Spinal cord (tissue), 10 donors: ENCODE data around the gene GNAZ. TPM values are rescaled to one million over a fixed set of nuclear protein-coding genes. Genes with fewer than 3 reads are reported as not detected.

Experiments used
- DNase-seq, 6 donors: peaks; one replicate each; pipeline versions ENCODE4 v3.0.0 to v3.0.0-alpha.2; 2013 to 2015; ENCODE audit warnings: low spot score in 6 of 6, low read depth in 4 of 6
- H3K27ac ChIP-seq: one replicate; pipeline ENCODE4 v1.5.1; 2013; ENCODE audit warnings: low read depth, low read length, control low read depth
- H3K27me3 ChIP-seq: one replicate; pipeline ENCODE4 v1.6.1; 2013; ENCODE audit warnings: low read length; ENCODE audit not compliant: control insufficient read depth, insufficient read depth
- H3K36me3 ChIP-seq: one replicate; pipeline ENCODE4 v1.6.1; 2013; ENCODE audit warnings: low read length; ENCODE audit not compliant: control insufficient read depth, insufficient read depth
- H3K4me1 ChIP-seq: one replicate; pipeline ENCODE4 v1.6.1; 2013; ENCODE audit warnings: low read length; ENCODE audit not compliant: control insufficient read depth, insufficient read depth
- H3K4me3 ChIP-seq: one replicate; pipeline ENCODE4 v1.5.1; 2013; ENCODE audit warnings: low read depth, low read length, control low read depth
- H3K9me3 ChIP-seq: one replicate; pipeline ENCODE4 v1.6.1; 2013; ENCODE audit warnings: low read length; ENCODE audit not compliant: control insufficient read depth, insufficient read depth
- WGBS: methylation state at CpG from one replicate; pipeline ENCODE4 v1.1.5; 2013; ENCODE audit warnings: missing lambda C conversion rate; ENCODE audit not compliant: insufficient coverage; 5-methylcytosine and 5-hydroxymethylcytosine counted together
- polyA plus RNA-seq, 2 donors: library from polyadenylated mRNA; unstranded; fragments of 120-200 nt; gene quantifications; one replicate each; pipeline ENCODE4 v1.2.1, GENCODE V29; 2013; ENCODE audit not compliant: insufficient read length in 2 of 2
- total RNA-seq, 2 donors: library from RNA; depleted of rRNA in 1 of 2; stranded (reverse); fragments of 120-200 nt in 1 of 2; fragments of >200 nt in 1 of 2; gene quantifications; one replicate each; pipeline versions ENCODE4 v1.2.3 to v1.2.4, GENCODE V29; 2013 to 2014
- donor health status: healthy.

The GNAZ gene
- total and polyA plus RNA-seq, 4 donors = 33.3 to 77.9 (median 59.0) TPM

DNA sequence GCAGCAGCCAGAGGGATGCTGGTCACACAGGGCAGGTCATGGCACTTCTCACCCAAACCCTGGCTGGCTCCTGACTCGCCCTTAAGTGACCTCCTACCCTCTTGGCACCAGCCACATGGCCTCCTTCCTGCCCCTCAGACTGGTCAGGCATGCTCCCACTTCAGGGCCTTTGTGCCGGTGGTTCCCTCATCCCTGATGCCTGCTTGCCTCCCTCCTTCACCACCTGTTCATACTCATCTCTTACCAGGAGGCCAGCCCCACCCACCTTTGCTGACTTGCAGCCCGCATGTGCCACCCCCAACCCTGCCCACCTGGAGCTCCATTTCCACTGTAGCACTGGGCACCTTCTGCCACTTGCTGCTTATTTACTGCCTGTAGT is 20.1 kb downstream of the GNAZ start:
- Histone ChIP-seq H3K4me3 (no peak overlapping the region), H3K36me3 (peaks cover 49% of the 10 kb centered on the region), H3K27me3 (no peaks in the 10 kb centered on the region), H3K27ac (no peak overlapping the region), H3K9me3 (no peaks in the 10 kb centered on the region), H3K4me1 (peaks cover 48% of the 10 kb centered on the region)
- 86% methylated on average over 3 of the region's 3 CpGs for WGBS
- DNase-seq = no peak

- peaks cover 49% of the 10 kb centered on the region for H3K4me1 ChIP-seq
- no peak overlapping the region for H3K4me3 ChIP-seq
- no peak overlapping the region for H3K27ac ChIP-seq
- WGBS = 100% methylated on average over 1 of the region's 2 CpGs
- H3K36me3 ChIP-seq = peaks cover 51% of the 10 kb centered on the region
- DNase-seq = no peak
- H3K9me3 ChIP-seq = no peaks in the 10 kb centered on the region
- no peaks in the 10 kb centered on the region for H3K27me3 ChIP-seq
Observed at GRCh38 chr22:23091760-23092159, 21.4 kb downstream of the GNAZ start.

DNA sequence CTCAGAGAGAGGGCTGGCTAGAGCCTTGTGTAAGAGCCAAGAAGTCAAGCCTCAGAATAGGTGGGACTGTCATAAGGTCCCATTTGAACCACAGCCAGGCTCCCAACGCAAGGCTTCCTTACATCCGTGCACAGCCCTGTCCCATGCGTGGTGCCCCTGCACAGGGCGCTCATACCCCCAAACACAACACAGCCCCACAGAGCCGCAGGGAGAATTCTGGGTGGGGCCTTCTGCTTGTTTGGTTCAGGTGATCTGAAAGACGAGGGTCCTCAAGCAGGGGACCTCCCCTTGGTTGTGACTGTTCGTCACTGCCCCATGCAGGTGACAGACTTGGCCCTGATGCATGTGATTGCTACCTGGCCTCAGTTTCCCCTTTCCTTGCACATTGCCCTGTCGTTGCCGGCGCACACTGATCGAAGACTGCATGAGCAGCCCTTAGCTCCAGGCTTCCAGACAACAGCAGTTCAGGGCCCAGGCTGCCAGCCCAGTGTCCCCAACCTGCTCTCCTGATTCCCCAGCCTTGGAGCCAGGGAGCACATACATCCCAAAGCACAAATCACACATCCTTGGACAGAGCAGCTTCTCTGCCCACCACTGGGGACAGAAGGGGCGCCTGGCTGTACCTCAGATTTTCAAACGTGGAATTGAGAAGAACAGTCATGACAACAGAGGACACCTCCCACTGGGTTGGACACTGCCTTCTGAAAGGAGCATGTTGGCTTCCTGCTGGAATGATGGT is 22.1 kb downstream of the GNAZ start:
- Histone ChIP-seq H3K4me1 (peaks cover 55% of the 10 kb centered on the region), H3K4me3 (no peak overlapping the region), H3K27ac (no peak overlapping the region), H3K9me3 (no peaks in the 10 kb centered on the region), H3K27me3 (no peaks in the 10 kb centered on the region), H3K36me3 (peaks cover 57% of the 10 kb centered on the region)
- no peak for DNase-seq
- WGBS = 95% methylated on average over 10 of the region's 13 CpGs

DNA sequence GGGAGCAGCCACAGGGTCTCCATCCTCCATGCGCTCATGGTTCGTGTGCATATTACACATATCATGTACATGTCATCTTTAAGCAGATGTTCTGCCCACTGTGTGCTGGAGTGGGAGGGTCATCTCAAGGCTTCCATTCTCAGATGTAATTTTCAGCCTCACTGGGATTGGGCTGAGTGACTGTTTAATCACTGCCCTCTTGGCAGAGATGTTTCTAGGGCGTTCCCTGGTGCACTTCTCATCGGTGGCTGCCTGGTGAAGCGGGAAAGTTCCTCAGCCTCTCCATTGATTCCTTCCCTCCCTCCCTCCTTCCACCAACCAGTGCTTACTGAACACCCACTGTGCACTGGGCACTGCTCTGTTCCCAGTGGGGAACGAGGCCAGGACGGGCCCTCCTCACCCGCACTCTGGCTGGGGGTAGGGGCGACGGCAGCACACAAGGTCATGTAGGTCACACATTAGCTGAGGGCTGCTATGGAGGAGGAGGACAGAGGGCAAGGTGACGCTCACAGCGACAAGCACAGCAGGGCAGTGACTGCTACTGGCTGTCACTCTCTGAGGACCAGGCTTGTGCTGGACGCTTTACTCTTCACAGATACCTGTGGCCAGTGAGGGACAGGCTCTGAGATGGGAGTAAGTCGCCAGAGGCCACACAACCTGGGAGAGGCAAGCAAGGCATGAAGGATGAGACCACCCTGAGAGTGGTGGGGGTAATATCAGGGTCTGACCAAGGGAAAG is 22.9 kb downstream of the GNAZ start:
- no peaks in the 10 kb centered on the region for H3K27me3 ChIP-seq
- no peak overlapping the region for H3K27ac ChIP-seq
- WGBS = 59% methylated on average over 12 of the region's 14 CpGs
- H3K4me3 ChIP-seq = no peak overlapping the region
- no peaks in the 10 kb centered on the region for H3K9me3 ChIP-seq
- peaks cover 64% of the 10 kb centered on the region for H3K36me3 ChIP-seq
- H3K4me1 ChIP-seq = peaks cover 63% of the 10 kb centered on the region
- DNase-seq = peak in 1 of 6 donors; percentile 21

- DNase-seq = no peak
- Histone ChIP-seq H3K4me3 (no peak overlapping the region), H3K9me3 (no peaks in the 10 kb centered on the region), H3K27ac (no peak overlapping the region), H3K36me3 (peaks cover 63% of the 10 kb centered on the region), H3K27me3 (no peaks in the 10 kb centered on the region), H3K4me1 (peaks cover 68% of the 10 kb centered on the region)
- WGBS = 73% methylated on average over 9 of the region's 9 CpGs
Observed at GRCh38 chr22:23094260-23094659, 23.9 kb downstream of the GNAZ start.

DNA sequence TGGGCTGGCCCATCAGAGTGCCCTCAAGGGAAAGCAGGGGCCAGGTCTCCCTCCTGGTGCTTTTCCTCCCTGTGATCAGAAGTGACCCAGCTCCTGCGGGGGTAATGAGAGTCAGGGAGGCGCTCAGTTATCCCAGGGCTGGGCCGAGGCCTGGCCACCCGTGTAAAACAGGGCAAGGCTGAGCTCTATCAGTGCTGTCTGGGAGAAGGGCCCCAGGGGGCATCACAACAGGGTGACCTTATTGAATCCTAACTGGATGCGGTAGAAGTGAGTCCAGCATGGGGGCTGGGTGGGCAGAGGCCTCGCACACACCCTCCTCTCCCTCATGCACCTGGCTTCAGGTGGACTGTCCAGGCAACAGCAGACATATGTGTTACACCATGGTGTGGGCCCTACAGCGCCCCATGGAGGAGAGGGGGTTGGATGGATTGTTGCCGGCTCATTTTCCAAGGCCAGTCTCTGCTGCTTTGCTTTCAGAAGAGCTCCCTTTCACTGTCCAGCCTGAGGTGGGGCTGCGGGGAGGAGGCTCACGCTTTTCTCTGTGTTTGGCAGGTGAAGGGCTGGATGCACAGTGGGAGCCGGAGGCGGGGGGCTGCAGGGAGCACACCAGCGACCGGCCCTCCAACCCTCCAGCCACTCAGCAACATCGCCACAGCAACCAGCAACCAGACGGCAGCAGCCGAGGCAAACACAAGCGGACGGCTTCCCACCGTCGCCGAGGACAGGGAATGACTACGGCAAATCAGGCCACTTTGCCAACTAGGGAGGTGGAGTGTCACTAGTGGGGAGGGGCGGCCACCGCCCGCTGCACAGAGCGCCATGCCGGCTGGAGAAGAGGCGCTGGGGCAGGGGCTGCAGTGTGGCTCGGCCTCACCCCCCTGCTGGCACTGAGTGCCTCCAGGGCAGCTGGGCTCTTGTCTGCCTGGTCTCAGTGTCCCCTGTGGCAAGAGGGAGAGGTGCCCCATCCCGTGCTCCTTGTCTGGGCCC is 24.7 kb downstream of the GNAZ start:
- 25% methylated on average over 28 of the region's 31 CpGs for WGBS
- H3K27me3 ChIP-seq = no peaks in the 10 kb centered on the region
- H3K4me3 ChIP-seq = no peak overlapping the region
- peaks cover 65% of the 10 kb centered on the region for H3K36me3 ChIP-seq
- peak in 2 of 6 donors; percentile 36 to 55 for DNase-seq
- no peak overlapping the region for H3K27ac ChIP-seq
- H3K4me1 ChIP-seq = peaks cover 75% of the 10 kb centered on the region
- no peaks in the 10 kb centered on the region for H3K9me3 ChIP-seq

GRCh38 chr22:23095733-23096342 is 25.5 kb downstream of the GNAZ start:
- H3K27me3 ChIP-seq = no peaks in the 10 kb centered on the region
- H3K36me3 ChIP-seq = peaks cover 72% of the 10 kb centered on the region
- H3K9me3 ChIP-seq = no peaks in the 10 kb centered on the region
- H3K4me3 ChIP-seq = no peak overlapping the region
- DNase-seq = no peak
- 89% methylated on average over 45 of the region's 45 CpGs for WGBS
- no peak overlapping the region for H3K27ac ChIP-seq
- peaks cover 83% of the 10 kb centered on the region for H3K4me1 ChIP-seq

DNA sequence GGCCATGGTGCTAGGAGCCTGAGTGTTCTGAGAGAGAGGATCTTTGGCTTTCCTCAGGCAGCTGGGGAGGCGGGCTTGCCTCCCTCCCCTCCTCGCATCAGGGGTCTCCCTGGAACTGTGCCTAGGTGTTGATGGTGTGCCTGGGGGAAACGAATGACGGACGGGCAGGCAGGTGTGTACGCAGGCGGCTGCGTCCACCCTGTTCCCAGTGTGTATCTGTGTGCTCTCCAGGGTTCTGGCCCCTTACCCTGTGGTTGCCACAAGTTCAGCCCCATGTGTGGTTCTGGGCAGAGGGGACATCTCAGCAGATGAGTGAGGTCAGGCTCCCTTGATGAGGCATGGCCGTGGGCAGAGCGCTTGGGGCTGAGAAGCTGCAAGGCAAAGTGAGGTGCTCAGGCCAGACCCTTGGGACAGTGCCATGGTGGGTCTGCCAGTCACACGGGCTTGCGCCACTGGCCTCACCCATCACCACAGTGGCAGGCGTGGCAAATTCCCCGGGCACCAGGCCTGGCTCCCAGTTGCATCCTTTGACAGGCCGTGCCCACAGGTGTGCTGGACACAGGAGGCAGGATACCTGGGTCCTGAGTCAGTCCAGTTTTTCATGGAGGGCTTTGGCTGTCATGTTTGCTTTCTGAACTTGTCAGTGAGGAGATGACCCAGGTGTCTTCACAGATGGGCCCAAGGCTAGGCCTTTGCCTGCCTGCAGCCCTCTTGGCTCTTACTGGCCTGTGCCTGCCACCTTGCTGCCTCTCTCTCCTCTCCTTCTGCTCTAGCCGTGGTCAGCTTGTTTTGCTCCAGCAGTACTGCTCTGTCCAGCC is 27.3 kb downstream of the GNAZ start:
- no peak overlapping the region for H3K4me3 ChIP-seq

More for the DNA sequence above, 27.3 kb downstream of the GNAZ start:
- H3K9me3 ChIP-seq = no peaks in the 10 kb centered on the region
- peaks cover 84% of the 10 kb centered on the region for H3K36me3 ChIP-seq
- WGBS = 79% methylated on average over 9 of the region's 16 CpGs
- no peaks in the 10 kb centered on the region for H3K27me3 ChIP-seq
- DNase-seq = no peak
- H3K27ac ChIP-seq = peak overlapping the region; percentile 61
- H3K4me1 ChIP-seq = peaks cover 92% of the 10 kb centered on the region
